Measurements from ENCODE around the gene TNS3. TPM values are rescaled to one million over a fixed set of nuclear protein-coding genes. Genes with fewer than 3 reads are reported as not detected.
"Not testable (repeated sequence)": the region's sequence is repeated elsewhere in the genome, so short reads cannot be mapped to it uniquely, and the experiment has no call there.

Gene TNS3
- total RNA-seq, 1 experiment from 2014 or later = 533 TPM

DNA sequence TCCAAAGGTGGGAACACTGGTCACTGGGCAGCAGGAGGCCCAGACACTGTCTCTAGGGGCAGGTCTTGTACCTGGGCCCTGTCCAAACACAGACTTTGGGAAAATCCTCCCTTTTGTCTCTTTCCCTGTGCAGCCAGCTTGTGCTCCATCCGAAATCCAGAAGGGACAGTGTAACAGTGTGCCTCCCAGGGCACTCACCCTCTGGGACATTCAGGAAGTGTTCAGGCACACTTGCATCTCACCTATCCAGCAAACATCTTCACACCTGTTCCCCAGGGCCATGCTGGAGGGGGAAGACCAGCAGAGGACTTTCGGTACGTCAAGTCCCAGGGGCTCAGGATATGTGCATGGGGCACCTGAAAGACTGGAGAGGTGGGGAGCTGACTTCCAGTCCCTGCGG is 38.9 kb downstream of the TNS3 start:
- BruUV-seq (replicated peaks) = no TSS peak
- Histone ChIP-seq H3K4me3 (ENCODE audit: low read depth in 2 of 2, low read length in 2 of 2) (no peak overlapping the region), H3K4me1 (ENCODE audit: control insufficient read depth, insufficient read depth, low read length) (peaks cover 100% of the 10 kb centered on the region), H3K36me3 (ENCODE audit: control insufficient read depth, insufficient read depth, low read length) (no peaks in the 10 kb centered on the region), H3K27ac (ENCODE audit: low read length) (peak overlapping the region; percentile 99), H3K27me3 (ENCODE audit: control insufficient read depth, insufficient read depth, low read length) (no peaks in the 10 kb centered on the region), H3K9me3 (ENCODE audit: control insufficient read depth, insufficient read depth, low read depth, low read length) (no peaks in the 10 kb centered on the region)
- ChIA-PET CTCF (no interaction called here), POLR2A (no interaction called here)
- no peak for DNase-seq (ENCODE audit: low read depth, low spot score)
- intact Hi-C loops (cut with micrococcal nuclease; ENCODE audit: unreplicated experiment) = no loop called here
- in situ Hi-C loops (cut with HindIII; ENCODE audit: low pct_unique_long_range_greater_than_20kb, low sequenced_read_pairs) = no loop called here
- no peak for TF ChIP-seq TCF7L2 (IDR thresholded peaks at IDR 0.05; ENCODE audit: low read depth, low read length)
- no peak; the same call in 1 of the 2 replicates for TF ChIP-seq POLR2AphosphoS5 (IDR thresholded peaks at IDR 0.05; ENCODE audit: low read depth, low read length)
- ATAC-seq = no peak

DNA sequence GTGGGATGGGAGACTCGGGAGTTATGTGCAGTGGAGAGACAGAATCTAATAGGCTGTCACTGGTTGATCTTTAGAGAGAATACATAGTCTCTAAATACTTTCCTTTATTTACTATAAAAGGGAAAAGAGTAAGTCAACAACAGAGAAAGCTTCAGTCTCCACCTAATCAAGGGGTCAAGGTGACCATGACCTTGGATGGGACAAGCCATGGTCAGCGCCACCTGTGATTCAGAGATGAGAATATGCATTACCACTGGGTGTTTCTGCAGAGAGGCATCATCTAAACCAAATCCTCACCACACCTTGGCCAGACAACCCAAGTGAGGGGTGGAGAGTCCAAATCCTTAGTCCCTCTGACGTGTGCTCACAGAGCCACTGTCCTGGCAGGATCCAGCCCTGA is 39.9 kb downstream of the TNS3 start:
- CTCF ChIA-PET = interaction anchor here (0.7 kb wide), 1 partner anchor 397 kb away, joined by 3 read pairs; no protein-coding TSS in a partner anchor
- POLR2A ChIA-PET = interaction anchor here (0.7 kb wide), 1 partner anchor 123 kb away, joined by 3 read pairs; no protein-coding TSS in a partner anchor
- TF ChIP-seq TCF7L2 (IDR thresholded peaks at IDR 0.05; ENCODE audit: low read depth, low read length) (no peak), SIN3A (IDR thresholded peaks at IDR 0.05; ENCODE audit: borderline replicate concordance, insufficient read depth, low read depth, low read length) (no peak), POLR2AphosphoS5 (IDR thresholded peaks at IDR 0.05; ENCODE audit: low read depth, low read length) (no peak)
- TF ChIP-seq, protein P1, sequence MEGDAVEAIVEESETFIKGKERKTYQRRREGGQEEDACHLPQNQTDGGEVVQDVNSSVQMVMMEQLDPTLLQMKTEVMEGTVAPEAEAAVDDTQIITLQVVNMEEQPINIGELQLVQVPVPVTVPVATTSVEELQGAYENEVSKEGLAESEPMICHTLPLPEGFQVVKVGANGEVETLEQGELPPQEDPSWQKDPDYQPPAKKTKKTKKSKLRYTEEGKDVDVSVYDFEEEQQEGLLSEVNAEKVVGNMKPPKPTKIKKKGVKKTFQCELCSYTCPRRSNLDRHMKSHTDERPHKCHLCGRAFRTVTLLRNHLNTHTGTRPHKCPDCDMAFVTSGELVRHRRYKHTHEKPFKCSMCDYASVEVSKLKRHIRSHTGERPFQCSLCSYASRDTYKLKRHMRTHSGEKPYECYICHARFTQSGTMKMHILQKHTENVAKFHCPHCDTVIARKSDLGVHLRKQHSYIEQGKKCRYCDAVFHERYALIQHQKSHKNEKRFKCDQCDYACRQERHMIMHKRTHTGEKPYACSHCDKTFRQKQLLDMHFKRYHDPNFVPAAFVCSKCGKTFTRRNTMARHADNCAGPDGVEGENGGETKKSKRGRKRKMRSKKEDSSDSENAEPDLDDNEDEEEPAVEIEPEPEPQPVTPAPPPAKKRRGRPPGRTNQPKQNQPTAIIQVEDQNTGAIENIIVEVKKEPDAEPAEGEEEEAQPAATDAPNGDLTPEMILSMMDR (IDR thresholded peaks at IDR 0.05) = no peak
- TF ChIP-seq, protein P2, sequence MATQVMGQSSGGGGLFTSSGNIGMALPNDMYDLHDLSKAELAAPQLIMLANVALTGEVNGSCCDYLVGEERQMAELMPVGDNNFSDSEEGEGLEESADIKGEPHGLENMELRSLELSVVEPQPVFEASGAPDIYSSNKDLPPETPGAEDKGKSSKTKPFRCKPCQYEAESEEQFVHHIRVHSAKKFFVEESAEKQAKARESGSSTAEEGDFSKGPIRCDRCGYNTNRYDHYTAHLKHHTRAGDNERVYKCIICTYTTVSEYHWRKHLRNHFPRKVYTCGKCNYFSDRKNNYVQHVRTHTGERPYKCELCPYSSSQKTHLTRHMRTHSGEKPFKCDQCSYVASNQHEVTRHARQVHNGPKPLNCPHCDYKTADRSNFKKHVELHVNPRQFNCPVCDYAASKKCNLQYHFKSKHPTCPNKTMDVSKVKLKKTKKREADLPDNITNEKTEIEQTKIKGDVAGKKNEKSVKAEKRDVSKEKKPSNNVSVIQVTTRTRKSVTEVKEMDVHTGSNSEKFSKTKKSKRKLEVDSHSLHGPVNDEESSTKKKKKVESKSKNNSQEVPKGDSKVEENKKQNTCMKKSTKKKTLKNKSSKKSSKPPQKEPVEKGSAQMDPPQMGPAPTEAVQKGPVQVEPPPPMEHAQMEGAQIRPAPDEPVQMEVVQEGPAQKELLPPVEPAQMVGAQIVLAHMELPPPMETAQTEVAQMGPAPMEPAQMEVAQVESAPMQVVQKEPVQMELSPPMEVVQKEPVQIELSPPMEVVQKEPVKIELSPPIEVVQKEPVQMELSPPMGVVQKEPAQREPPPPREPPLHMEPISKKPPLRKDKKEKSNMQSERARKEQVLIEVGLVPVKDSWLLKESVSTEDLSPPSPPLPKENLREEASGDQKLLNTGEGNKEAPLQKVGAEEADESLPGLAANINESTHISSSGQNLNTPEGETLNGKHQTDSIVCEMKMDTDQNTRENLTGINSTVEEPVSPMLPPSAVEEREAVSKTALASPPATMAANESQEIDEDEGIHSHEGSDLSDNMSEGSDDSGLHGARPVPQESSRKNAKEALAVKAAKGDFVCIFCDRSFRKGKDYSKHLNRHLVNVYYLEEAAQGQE (IDR thresholded peaks at IDR 0.05; ENCODE audit: insufficient read depth in 1 of 2, low read depth in 2 of 2, low read length in 1 of 2) = no peak
- Histone ChIP-seq H3K27ac (ENCODE audit: low read length) (peak overlapping the region; percentile 99), H3K27me3 (ENCODE audit: control insufficient read depth, insufficient read depth, low read length) (no peaks in the 10 kb centered on the region), H3K36me3 (ENCODE audit: control insufficient read depth, insufficient read depth, low read length) (no peaks in the 10 kb centered on the region), H3K4me1 (ENCODE audit: control insufficient read depth, insufficient read depth, low read length) (peaks cover 93% of the 10 kb centered on the region), H3K9me3 (ENCODE audit: control insufficient read depth, insufficient read depth, low read depth, low read length) (no peaks in the 10 kb centered on the region), H3K4me3 (ENCODE audit: low read depth in 2 of 2, low read length in 2 of 2) (no peak overlapping the region)
- in situ Hi-C loops (cut with HindIII; ENCODE audit: low pct_unique_long_range_greater_than_20kb, low sequenced_read_pairs) = no loop called here
- ATAC-seq (no peak), DNase-seq (ENCODE audit: low read depth, low spot score) (no peak)
- BruUV-seq (replicated peaks) = no TSS peak
- intact Hi-C loops (cut with micrococcal nuclease; ENCODE audit: unreplicated experiment) = no loop called here

DNA sequence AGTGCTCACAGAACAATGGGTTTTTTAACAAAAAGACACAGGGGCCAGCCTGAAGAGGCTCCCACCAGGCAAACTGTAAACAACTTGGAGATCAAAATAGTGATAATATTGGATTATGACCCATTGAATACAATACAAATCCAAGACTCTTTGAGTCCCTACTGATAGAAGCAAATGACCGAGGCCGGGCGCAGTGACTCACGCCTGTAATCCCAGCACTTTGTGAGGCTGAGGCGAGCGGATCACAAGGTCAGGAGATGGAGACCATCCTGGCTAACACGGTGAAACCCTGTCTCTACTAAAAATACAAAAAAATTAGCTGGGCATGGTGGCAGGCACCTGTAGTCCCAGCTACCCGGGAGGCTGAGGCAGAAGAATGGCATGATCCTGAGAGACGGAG is 40.4 kb downstream of the TNS3 start:
- H3K36me3 ChIP-seq (ENCODE audit: control insufficient read depth, insufficient read depth, low read length); ATAC-seq; in situ Hi-C loops (cut with HindIII; ENCODE audit: low pct_unique_long_range_greater_than_20kb, low sequenced_read_pairs); BruUV-seq (replicated peaks); H3K9me3 ChIP-seq (ENCODE audit: control insufficient read depth, insufficient read depth, low read depth, low read length); DNase-seq (ENCODE audit: low read depth, low spot score); intact Hi-C loops (cut with micrococcal nuclease; ENCODE audit: unreplicated experiment); H3K27me3 ChIP-seq (ENCODE audit: control insufficient read depth, insufficient read depth, low read length): not testable (repeated sequence)
- CTCF ChIA-PET = interaction anchor here (0.7 to 0.9 kb wide), 2 partner anchors 11 to 397 kb away, joined by 3 read pairs; no protein-coding TSS in a partner anchor
- peak overlapping the region in 1 of 2 experiments; percentile 1; a peak in 1 of 4 replicates for H3K4me3 ChIP-seq (ENCODE audit: low read depth in 2 of 2, low read length in 2 of 2)
- H3K4me1 ChIP-seq (ENCODE audit: control insufficient read depth, insufficient read depth, low read length) = peaks cover 90% of the 10 kb centered on the region
- peak overlapping the region; percentile 99 for H3K27ac ChIP-seq (ENCODE audit: low read length)
- POLR2A ChIA-PET = interaction anchor here (0.6 to 0.7 kb wide), 2 partner anchors 123 to 394 kb away, joined by 3 to 4 read pairs; no protein-coding TSS in a partner anchor
